Frontal cortex (tissue), 4 donors: ENCODE data around the gene LAP3. TPM values are rescaled to one million over a fixed set of nuclear protein-coding genes. Genes with fewer than 3 reads are reported as not detected.
"Not testable (repeated sequence)": the region's sequence is repeated elsewhere in the genome, so short reads cannot be mapped to it uniquely, and the experiment has no call there.

ENCODE experiments used
- DNase-seq, 2 donors: peaks; one replicate each; pipeline ENCODE4 v3.0.0; 2012; ENCODE audit warnings: low spot score in 2 of 2
- FAIRE-seq: peaks from 2 replicates; lab custom pipeline; 2012; peaks lifted over from hg19 to GRCh38; lab: Jason Lieb, UNC
- total RNA-seq: library from RNA; depleted of rRNA; stranded (reverse); fragments of >200 nt; gene quantifications from one replicate; pipeline ENCODE4 v1.2.3, GENCODE V29; 2014
- donor health status: control.
- donor health status: control.
- donor health status: control.

LAP3 gene
- total RNA-seq, 1 donor from 2014 or later, result 45.2 TPM

- FAIRE-seq (no peak), DNase-seq (no peak)
Measured at GRCh38 chr4:17560065-17560673, 16.8 kb upstream of the LAP3 start.

GRCh38 chr4:17561195-17561909 is 15.6 kb upstream of the LAP3 start:
- no peak for FAIRE-seq
- DNase-seq, result no peak

GRCh38 chr4:17562157-17562556 is 14.8 kb upstream of the LAP3 start:
- FAIRE-seq (no peak), DNase-seq (no peak)

DNA sequence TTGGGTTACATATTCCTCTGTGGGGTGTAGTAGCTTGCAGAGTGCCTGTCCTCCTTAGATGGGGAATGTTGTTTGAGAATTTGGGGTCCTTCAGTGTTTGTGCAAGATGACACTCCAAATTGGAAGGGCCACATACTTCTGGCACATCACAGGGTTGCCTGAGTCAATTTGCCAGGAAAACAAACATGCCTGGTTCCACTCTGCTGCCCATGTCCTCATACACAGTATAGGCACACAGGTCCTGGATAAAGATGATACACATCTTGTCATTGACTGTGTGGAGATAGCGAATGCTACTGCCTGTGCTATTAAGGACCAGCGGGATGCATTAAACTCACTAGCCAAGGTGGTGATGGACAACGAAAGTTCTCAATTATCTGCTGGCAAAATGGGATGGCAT is 11.2 kb upstream of the LAP3 start:
- FAIRE-seq (no peak), DNase-seq (no peak)

- FAIRE-seq (no peak), DNase-seq (no peak)
Measured at GRCh38 chr4:17567271-17567670, 9.7 kb upstream of the LAP3 start.

- no peak for FAIRE-seq
- DNase-seq, result no peak
Measured at GRCh38 chr4:17574206-17574605, 2.8 kb upstream of the LAP3 start.

DNA sequence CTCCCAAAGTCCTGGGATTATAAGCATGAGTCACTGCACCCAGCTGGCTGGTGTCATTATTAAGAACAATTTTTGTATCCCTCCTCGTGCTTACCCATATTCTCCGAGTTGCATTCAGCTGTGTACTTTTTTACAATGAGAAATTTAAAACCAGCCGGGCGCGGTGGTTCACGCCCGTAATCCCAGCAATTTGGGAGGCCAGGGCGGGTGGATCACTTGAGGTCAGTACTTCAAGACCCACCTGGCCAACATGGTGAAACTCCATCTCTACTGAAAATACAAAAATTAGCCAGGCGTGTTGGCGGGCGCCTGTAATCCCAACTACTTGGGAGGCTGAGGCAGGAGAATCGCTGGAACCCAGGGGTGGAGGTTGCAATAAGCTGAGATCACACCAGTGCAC is 1.8 kb upstream of the LAP3 start:
- not testable (repeated sequence) for FAIRE-seq

GRCh38 chr4:17577665-17578481 is 875 bp downstream of the LAP3 start:
- FAIRE-seq (no peak), DNase-seq (peak in 1 of 2 donors; percentile 28)

More for the DNA sequence above, 1.8 kb upstream of the LAP3 start:
- not testable (repeated sequence) for DNase-seq

DNA sequence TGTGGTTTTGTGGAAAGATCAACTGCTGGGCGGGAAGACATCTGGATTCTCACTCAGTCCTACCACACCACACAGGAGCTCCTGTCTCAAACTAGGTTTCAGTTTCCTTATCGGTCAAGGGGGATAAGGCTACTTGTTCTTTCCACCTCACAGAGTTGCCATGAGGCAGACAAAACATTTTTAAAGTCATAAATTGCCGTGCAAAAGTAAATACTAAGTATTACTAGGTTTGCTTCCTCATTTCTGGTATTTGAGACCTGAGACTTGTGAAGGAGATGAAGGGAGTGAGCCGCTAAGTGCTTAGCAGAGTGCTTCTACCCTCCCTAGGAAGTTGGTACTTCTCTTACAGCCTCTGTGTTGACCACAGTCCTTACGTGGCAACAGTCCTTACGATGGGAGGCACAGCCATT is 1.5 kb downstream of the LAP3 start:
- DNase-seq (no peak), FAIRE-seq (no peak)

DNA sequence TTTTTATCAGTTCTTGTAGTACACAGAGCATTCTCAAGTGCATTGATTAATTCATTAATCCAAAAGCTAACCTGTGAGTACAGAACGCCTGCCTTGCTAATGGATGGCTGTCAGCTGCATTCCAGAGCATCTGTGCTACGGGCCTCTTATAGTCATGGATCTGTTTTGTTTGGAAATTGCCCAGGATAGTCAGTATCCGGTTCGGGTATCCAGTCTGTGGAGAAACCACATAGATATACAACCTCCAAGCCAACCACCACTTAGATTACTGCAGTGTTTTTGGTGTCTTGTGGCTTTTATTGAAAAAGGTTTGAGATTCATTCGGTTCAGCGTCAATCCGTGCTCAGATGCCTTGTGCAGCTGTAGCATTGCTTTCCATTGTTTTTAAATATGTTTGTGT is 4.0 kb downstream of the LAP3 start:
- FAIRE-seq (no peak), DNase-seq (no peak)

DNA sequence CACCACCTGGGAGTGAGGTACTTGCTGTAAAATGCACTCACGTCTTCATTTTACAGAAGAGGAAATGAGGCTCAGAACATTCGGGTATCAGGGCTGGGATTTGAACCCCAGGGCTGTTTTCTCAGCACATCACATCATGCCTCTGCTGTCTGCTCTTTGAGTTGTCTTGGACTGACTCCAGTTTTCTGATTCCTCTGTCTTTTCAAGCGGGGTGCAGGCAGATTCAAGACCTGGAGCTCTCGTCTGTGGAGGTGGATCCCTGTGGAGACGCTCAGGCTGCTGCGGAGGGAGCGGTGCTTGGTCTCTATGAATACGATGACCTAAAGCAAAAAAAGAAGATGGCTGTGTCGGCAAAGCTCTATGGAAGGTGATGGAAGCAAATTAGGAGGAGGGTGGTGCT is 6.3 kb downstream of the LAP3 start:
- DNase-seq (no peak), FAIRE-seq (no peak)

DNA sequence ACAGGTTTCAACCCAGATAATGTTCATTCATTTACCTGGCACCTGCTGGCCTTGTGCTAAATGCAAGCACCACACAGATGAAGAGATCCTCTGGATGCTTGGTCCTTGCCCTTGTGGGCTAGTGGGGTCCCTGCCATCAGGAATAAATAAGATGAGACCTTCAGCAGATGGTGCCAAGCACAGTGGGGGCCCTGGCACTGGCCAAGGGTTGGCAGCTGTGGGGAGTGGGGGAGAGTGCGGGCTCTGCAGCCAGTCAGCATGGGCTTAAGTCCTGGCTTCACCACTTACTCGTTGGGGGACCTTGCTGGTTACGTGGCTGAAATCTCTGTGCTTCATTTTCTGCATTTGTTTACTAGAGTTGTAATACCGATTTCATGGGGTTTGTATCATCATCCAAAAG is 6.9 kb downstream of the LAP3 start:
- FAIRE-seq (no peak), DNase-seq (no peak)

DNA sequence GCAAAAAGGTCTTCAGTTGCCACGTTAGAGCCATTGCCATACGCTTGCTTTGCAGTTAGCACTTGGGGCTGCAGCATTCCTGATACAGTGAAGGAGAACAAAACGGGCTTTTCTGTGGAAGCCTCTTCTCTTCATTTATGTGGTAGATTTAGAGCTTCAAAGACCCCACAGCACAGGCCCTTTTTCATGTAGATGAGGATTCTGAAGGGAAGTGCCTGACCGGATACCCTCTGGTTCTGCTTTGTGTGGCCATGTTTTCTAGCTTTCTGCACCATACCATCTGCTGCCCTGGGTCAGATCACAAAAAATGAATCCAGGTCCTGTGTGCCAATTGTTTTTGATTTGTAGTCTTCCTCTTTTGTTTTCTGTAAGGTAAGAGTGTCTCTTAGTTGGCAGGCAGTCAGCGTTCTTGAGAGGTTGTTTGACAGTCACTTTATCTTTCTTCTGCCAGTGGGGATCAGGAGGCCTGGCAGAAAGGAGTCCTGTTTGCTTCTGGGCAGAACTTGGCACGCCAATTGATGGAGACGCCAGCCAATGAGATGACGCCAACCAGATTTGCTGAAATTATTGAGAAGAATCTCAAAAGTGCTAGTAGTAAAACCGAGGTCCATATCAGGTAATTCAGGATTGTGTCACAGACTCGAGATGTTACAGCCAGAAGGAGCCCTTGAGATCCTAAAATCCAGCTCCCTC is 7.7 kb downstream of the LAP3 start:
- DNase-seq (no peak), FAIRE-seq (no peak)

DNA sequence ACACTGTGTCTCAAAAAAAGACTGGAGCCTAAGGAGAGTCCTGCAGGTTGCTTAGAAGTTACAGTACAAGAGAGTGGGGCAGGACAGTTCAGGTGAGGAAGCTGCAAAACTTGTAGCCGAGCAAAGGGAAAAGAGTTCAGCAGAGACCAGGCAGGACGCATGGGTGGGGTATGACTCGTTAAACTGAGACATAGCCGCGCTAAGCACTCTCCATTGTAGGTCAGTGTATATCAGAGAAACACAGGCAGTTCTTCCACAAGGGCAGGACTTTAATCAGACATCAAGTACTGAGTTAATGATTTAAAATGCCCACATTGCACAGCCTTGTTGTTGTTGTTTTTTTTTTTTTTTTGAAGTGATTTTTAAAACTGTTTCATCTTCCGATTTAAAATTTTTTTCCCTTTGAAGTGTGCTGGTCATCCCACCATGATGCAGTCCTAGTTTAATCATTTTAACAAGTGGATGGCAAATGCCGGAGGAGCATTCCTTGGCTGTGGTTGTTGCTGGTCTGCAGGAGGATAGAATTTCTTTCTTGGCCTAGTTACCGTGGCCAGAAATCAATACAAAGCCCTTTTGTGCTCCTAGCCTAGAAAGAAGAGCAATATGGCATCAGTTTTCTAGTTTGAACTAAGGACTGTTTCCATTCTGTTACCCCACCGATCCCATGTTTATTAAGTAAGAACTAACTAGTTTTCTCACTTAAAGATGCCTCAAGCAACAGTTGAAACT is 10.3 kb downstream of the LAP3 start:
- FAIRE-seq, result no peak
- DNase-seq, result peak in 1 of 2 donors; percentile 20

- DNase-seq (no peak), FAIRE-seq (no peak)
Measured at GRCh38 chr4:17589355-17589754, 12.4 kb downstream of the LAP3 start.

DNA sequence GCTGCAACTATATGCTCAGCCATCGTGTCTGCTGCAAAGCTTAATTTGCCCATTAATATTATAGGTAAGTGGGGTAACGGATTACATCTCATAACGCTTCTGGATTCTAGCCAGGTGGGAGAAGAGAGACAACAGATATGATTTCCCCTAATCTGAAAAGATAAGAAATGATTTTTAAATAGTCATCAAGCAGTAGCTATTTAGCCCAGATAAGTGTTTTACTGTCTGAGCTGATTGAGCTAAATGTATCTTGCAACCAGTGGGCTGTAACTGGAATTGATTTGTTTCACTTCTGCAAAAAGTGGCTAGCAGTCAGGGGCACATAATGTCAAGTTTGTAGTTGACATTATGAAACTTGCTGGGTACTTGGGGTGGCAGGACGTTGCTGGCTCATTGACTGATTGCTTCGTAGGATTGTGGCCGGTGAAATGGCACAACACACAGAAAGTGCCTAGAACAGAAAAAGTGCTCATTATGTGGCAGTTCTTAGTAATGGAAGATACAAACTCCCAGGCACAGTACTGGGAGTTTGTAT is 18.5 kb downstream of the LAP3 start:
- FAIRE-seq (no peak), DNase-seq (no peak)

- FAIRE-seq (no peak), DNase-seq (no peak)
Measured at GRCh38 chr4:17597517-17597916, 20.5 kb downstream of the LAP3 start.

- no peak for DNase-seq
- no peak for FAIRE-seq
Measured at GRCh38 chr4:17599826-17600225, 22.8 kb downstream of the LAP3 start.

GRCh38 chr4:17605236-17605635 is 28.2 kb downstream of the LAP3 start:
- DNase-seq, result no peak
- no peak for FAIRE-seq
